ENCODE data around the gene BGN.

BGN gene

DNA sequence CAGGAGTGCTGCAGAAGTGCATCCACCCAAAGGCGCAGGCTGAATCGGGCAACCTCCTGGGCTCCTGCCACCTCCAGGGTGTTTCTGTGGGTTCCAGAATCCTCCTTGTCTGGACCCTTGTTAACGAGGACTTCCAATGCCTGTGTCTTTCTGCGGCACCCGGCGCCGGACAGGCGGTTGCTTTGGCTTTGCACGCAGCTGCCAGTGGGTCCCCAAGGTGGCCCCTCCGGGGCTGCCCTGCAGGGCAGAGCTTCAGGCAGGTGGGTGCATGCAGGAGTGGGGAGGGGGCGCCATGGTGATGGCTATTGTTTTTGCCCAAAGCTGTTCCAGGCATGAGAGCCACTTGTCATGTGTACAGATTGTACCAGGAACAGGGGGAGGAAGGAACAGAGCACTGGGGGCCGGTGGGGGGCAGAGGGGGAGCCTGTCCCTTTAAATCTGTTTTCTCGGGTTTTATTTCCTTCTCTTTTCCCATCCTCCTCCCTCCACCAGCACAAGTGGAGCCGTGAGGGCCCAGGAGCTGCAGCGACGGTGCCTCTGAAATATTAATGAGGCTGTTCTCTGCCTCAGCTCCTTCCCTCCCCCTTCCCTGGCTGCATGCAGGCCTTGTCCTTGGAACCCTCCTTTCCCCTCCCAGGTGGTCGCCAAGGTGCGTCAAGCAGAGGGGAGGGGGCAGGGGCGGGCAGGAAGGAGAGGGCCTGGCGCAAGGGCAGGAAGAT lies 35.8 kb downstream of the BGN start:
- no peak for DNase-seq (ENCODE audit: low read depth)

- DNase-seq (ENCODE audit: low read depth), result no peak
Observed at GRCh38 chrX:153533091-153533490, 38.3 kb downstream of the BGN start.

DNA sequence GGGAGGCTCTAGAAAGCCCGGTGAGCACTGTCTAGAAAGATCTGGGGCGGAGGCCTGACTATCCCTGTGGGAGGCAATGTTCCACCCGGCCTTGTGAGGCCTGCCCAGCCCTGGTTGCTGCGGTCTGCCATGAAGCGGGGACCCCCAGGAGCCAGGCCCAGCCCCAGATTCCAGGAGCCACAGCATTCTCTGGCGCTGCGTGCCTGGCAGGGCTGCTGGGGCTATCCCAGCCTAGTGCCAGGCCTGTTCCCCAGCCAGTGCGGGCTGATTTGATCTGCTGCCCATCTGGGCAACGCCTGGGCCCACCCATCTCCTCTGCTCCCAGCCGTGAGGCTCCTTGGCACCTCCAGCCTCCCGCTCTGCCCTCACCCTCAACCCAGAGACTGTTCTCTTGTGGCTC lies 42.3 kb downstream of the BGN start:
- no peak for DNase-seq (ENCODE audit: low read depth)

- no peak for DNase-seq (ENCODE audit: low read depth)
Observed at GRCh38 chrX:153537526-153538295, 42.9 kb downstream of the BGN start.

DNA sequence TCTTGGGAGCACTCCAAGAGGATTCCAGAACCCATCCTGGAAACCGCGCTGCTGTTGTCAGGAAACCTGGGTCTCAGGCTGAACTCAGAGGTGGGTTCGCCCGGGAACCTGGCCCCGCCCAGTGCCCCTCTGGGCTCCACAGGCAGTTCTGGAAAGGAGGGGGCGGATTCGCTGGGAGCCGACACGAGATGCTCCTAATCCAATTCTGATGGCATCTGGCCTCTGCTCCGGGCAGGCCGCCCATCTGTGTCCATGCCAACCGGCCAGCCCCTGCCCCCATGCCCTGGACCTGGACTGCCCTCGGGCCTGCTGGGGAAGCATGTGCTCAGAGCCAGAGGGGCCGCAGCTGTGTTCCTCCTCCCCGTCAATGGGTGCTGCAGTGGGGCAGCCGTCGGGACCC lies 43.6 kb downstream of the BGN start:
- DNase-seq (ENCODE audit: low read depth), result no peak

- DNase-seq (ENCODE audit: low read depth), result peak; percentile 24
Observed at GRCh38 chrX:153539171-153539978, 44.6 kb downstream of the BGN start.

DNA sequence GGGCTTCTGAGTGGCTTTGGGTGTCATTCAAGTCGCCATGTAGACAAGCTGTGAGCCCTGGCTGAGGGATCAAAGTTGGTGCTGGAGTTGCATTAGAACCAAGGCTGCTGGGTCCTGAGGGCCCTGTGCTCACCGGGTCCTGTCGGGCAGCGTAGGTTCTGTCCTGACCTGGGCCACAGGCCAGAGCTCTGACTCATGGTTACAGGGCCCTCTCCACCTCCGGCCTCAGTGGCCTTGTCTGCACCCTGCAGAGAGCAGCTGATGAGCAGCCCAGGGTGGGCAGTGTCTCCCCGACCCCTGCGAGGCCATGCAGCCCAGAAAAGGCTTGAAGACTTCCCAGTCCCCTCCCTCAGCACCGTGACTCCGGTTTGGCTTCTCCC lies 45.2 kb downstream of the BGN start:
- DNase-seq (ENCODE audit: low read depth), result no peak

DNA sequence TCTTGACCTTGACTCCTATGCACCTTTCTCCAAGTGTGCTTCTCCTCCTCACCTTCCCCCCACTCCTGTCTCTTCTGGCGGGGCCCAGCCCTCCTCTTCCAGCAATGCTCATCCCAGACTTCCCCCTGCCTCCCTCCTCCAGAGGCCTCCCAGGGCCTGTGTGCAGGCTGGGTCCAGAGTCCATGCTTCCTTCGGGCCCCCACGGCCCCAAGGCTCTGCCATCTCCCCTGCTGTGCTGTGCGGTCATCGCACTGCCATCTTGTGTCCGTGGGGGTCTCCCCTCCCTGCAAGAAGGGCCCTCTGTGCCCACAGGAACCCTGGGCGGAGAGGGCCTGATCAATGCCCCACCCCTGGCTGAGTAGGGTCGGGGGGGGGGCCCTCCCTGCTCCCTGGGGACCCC lies 49.9 kb downstream of the BGN start:
- no peak for DNase-seq (ENCODE audit: low read depth)

- DNase-seq (ENCODE audit: low read depth), result no peak
Observed at GRCh38 chrX:153546386-153546785, 51.6 kb downstream of the BGN start.

- DNase-seq (ENCODE audit: low read depth), result no peak
Observed at GRCh38 chrX:153547195-153547594, 52.4 kb downstream of the BGN start.

GRCh38 chrX:153549231-153549630 lies 54.5 kb downstream of the BGN start:
- no peak for DNase-seq (ENCODE audit: low read depth)

DNA sequence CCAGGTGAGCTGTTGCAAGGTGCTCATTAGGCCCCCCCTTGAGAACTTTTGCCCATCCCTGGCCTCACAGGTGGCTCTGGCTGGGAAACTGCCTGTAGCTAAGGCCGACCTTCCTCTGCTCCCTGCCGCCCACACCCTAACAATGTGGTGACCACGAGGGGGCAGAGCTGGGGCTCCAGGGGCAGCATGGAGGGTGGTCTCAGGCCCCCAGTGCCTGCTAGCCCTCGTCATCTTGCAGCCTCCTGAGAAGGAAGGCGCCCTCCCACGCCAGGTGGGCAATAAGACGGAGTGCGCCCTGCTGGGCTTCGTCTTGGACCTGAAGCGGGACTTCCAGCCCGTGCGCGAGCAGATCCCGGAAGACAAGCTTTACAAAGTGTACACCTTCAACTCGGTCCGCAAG lies 55.0 kb downstream of the BGN start:
- DNase-seq (ENCODE audit: low read depth), result no peak

GRCh38 chrX:153551135-153551534 lies 56.4 kb downstream of the BGN start:
- peak; percentile 18 for DNase-seq (ENCODE audit: low read depth)

DNA sequence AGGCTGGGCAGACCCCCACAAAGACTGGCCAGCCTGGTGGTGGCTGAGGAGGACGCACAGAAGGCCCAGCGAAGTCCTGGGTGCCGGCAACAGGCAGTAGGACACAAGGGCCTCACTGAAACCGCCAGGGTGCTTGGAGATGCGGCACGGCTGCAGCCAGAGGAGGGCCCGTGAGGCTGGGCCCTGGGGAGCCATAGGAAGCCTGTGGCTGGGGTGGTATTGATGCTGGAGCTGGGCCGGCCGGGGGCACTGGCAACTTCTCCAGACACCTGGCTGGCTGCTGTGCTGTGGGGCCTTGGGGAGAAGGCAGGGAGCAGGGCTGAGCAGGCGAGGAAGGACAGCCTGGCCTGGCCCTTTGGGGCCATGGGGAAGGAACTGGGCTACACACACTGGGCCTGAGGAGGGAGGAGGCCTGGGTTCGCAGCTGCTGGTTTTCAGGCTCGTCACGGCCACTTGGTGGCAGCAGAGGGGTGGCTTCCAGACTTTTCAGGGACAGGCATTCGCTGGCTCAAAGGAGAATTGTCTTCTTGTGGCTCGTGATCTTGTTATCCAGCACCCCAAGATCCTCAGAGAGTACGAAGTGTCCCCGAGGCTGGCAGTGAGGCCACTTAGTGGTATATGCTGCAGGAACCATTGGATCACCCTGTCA lies 59.9 kb downstream of the BGN start:
- peak; percentile 14 for DNase-seq (ENCODE audit: low read depth)

DNA sequence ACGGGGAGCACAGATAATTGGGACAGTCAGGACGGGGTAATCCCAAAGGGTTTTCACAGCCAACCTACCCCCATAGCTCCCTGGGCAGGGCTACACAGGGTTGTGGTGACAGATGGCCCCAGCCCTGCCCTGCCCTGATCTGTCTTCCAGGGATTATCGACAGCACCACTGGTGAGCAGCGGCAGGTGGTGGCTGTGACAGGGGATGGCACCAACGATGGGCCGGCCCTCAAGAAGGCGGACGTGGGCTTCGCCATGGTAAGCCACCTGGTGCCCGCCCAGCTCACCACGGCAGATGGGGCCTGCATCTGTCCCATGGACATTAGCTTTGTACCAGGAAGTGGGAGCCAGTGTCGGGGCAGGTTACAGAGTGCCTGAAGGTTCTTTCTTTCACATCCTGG lies 62.0 kb downstream of the BGN start:
- DNase-seq (ENCODE audit: low read depth), result no peak

DNA sequence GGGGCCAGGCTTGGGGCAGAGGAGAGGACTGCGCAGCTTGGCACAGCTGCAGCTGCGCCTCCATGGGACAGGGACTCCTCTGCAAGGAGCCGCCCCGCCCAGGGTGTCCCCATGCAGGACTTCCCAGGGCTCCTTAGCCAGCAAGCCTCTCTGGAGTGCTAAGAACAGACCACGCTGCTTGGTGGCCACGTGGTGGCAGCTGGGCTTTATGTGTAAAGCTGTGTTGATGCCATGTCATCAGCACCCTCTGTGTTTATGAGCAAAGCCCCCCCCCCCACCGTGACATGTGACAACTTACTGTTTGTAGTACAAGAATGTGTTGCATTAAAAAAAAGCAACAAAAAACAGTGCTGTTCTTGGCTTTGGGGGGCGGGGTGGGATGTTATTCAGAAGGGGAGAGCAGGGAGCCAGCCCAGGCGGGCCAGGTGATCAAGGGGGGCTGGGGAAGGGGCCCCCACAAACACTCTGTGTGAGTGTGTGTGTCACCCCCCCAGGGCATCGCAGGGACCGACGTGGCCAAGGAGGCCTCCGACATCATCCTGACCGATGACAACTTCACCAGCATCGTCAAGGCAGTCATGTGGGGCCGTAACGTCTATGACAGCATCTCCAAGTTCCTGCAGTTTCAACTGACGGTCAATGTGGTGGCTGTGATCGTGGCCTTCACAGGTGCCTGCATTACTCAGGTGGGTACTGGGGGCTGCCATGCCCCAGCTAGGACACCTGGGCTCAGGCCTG lies 63.0 kb downstream of the BGN start:
- no peak for DNase-seq (ENCODE audit: low read depth)

Measured in stromal cell of bone marrow (primary cell).